ENCODE measurements around the gene EDA. TPM values are rescaled to one million over a fixed set of nuclear protein-coding genes. Genes with fewer than 3 reads are reported as not detected.

Gene EDA
- total RNA-seq, 4 donors from 2014 or later = 6.2 to 27.0 (median 14.2) TPM

GRCh38 chrX:70022616-70023015, 406.7 kb downstream of the EDA start:
- H3K4me1 ChIP-seq = no peaks in the 10 kb centered on the region
- TF ChIP-seq POLR2A (IDR thresholded peaks at IDR 0.05) = no peak
- TF ChIP-seq, protein P1, sequence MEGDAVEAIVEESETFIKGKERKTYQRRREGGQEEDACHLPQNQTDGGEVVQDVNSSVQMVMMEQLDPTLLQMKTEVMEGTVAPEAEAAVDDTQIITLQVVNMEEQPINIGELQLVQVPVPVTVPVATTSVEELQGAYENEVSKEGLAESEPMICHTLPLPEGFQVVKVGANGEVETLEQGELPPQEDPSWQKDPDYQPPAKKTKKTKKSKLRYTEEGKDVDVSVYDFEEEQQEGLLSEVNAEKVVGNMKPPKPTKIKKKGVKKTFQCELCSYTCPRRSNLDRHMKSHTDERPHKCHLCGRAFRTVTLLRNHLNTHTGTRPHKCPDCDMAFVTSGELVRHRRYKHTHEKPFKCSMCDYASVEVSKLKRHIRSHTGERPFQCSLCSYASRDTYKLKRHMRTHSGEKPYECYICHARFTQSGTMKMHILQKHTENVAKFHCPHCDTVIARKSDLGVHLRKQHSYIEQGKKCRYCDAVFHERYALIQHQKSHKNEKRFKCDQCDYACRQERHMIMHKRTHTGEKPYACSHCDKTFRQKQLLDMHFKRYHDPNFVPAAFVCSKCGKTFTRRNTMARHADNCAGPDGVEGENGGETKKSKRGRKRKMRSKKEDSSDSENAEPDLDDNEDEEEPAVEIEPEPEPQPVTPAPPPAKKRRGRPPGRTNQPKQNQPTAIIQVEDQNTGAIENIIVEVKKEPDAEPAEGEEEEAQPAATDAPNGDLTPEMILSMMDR (IDR thresholded peaks at IDR 0.05) = no peak
- no peak for DNase-seq
- intact Hi-C loops (cut with DNase I) = no loop called here
- no peak overlapping the region for H3K27ac ChIP-seq
- H3K36me3 ChIP-seq = no peaks in the 10 kb centered on the region
- no peak overlapping the region for H3K4me3 ChIP-seq (replicated peaks in 1 of 3)
- 95 to 97% methylated on average over 4 of the region's 4 CpGs for WGBS, 2 donors
- H3K9me3 ChIP-seq = no peaks in the 10 kb centered on the region
- H3K27me3 ChIP-seq = no peaks in the 10 kb centered on the region

- no peak for TF ChIP-seq POLR2A (IDR thresholded peaks at IDR 0.05)
- TF ChIP-seq, protein P1 (IDR thresholded peaks at IDR 0.05) = no peak
- Histone ChIP-seq H3K4me1 (no peaks in the 10 kb centered on the region), H3K36me3 (no peaks in the 10 kb centered on the region), H3K27me3 (no peaks in the 10 kb centered on the region), H3K4me3 (replicated peaks in 1 of 3) (no peak overlapping the region), H3K27ac (no peak overlapping the region), H3K9me3 (no peaks in the 10 kb centered on the region)
- intact Hi-C loops (cut with DNase I) = no loop called here
- no peak for DNase-seq
- 0 to 29% methylated on average over 1 of the region's 1 CpG for WGBS, 2 donors
Observed at GRCh38 chrX:70025464-70025863, 409.6 kb downstream of the EDA start.

DNA sequence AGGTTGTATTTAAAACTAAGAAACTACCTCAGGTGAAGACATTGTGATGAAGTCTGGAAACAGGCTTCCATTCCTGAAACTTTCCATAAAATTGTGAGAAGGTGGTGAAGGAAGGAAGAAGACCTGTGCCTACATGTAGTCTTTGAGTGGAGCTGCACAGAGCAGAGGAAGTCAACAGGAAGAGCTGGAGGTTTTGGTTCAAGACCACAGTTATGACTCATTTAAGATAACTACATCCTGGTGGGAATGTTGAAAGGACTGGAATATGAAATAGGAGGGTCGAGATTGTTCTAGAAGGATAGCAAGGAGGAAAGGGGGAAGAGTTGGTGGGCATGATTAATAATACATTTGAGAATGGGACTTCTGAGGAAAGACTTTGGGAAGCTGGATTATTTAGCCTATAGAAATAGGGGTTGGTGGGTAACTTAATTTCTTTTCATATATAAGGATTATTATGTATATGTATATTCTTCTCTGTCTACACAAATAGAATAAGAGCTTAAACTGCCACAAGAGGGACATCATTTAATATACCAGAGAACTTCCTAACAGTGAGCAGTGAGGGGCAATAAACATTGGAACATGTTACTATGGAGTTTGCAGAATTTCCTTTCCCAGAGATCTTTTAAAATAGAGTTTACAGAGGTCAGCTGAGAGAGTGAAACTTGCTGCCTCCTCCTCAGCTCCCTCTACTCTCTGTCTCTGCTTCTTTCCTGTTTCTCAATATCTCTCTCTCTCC, 410.4 kb downstream of the EDA start:
- TF ChIP-seq, protein P1 (IDR thresholded peaks at IDR 0.05) = no peak
- TF ChIP-seq POLR2A (IDR thresholded peaks at IDR 0.05) = no peak
- no peaks in the 10 kb centered on the region for H3K36me3 ChIP-seq
- H3K27me3 ChIP-seq = no peaks in the 10 kb centered on the region
- intact Hi-C loops (cut with DNase I) = no loop called here
- no peaks in the 10 kb centered on the region for H3K9me3 ChIP-seq
- H3K4me3 ChIP-seq (replicated peaks in 1 of 3) = no peak overlapping the region
- no peak for DNase-seq
- H3K27ac ChIP-seq = no peak overlapping the region
- H3K4me1 ChIP-seq = no peaks in the 10 kb centered on the region
- WGBS, 2 donors = 64 to 74% methylated on average over 1 of the region's 1 CpG

GRCh38 chrX:70026851-70027200, 410.9 kb downstream of the EDA start:
- Histone ChIP-seq H3K9me3 (no peaks in the 10 kb centered on the region), H3K4me3 (replicated peaks in 1 of 3) (no peak overlapping the region), H3K36me3 (no peaks in the 10 kb centered on the region), H3K4me1 (no peaks in the 10 kb centered on the region), H3K27me3 (no peaks in the 10 kb centered on the region), H3K27ac (no peak overlapping the region)
- intact Hi-C loops (cut with DNase I) = no loop called here
- TF ChIP-seq, protein P1 (IDR thresholded peaks at IDR 0.05) = no peak
- TF ChIP-seq POLR2A (IDR thresholded peaks at IDR 0.05) = no peak
- 72 to 76% methylated on average over 4 of the region's 4 CpGs for WGBS, 2 donors
- DNase-seq = no peak

GRCh38 chrX:70029863-70030262, 413.9 kb downstream of the EDA start:
- Histone ChIP-seq H3K36me3 (no peaks in the 10 kb centered on the region), H3K4me3 (replicated peaks in 1 of 3) (no peak overlapping the region), H3K27ac (no peak overlapping the region), H3K9me3 (no peaks in the 10 kb centered on the region), H3K4me1 (no peaks in the 10 kb centered on the region), H3K27me3 (no peaks in the 10 kb centered on the region)
- 79 to 100% methylated on average over 1 to 4 of the region's 4 CpGs for WGBS, 2 donors
- DNase-seq = no peak
- intact Hi-C loops (cut with DNase I) = loop anchor here (10.0 kb wide), 1 partner anchor 65 kb away; no protein-coding TSS in a partner anchor
- TF ChIP-seq, protein P1 (IDR thresholded peaks at IDR 0.05) = no peak
- TF ChIP-seq POLR2A (IDR thresholded peaks at IDR 0.05) = no peak

All from thyroid gland (tissue), 4 donors.